GM10266 (cell line): Measurements from ENCODE around the gene ARHGEF19.
A peak's percentile ranks its signal among the peaks of the same experiment; 100 is the strongest.

ENCODE experiments used
- DNase-seq: peaks from one replicate; pipeline ENCODE4 v3.0.0; 2012; ENCODE audit errors: extremely low spot score
- TF ChIP-seq, protein P1 (sequence below): IDR thresholded peaks from 2 replicates; pipeline ENCODE4 v1.5.1; 2012; ENCODE audit warnings: mild to moderate bottlenecking, low read depth; ENCODE audit not compliant: control insufficient read depth, insufficient read depth; ENCODE audit errors: missing control alignments

Gene ARHGEF19

GRCh38 chr1:16206547-16207317 lies 5.7 kb downstream of the ARHGEF19 start:
- peak; percentile 93 for DNase-seq
- TF ChIP-seq, protein P1, sequence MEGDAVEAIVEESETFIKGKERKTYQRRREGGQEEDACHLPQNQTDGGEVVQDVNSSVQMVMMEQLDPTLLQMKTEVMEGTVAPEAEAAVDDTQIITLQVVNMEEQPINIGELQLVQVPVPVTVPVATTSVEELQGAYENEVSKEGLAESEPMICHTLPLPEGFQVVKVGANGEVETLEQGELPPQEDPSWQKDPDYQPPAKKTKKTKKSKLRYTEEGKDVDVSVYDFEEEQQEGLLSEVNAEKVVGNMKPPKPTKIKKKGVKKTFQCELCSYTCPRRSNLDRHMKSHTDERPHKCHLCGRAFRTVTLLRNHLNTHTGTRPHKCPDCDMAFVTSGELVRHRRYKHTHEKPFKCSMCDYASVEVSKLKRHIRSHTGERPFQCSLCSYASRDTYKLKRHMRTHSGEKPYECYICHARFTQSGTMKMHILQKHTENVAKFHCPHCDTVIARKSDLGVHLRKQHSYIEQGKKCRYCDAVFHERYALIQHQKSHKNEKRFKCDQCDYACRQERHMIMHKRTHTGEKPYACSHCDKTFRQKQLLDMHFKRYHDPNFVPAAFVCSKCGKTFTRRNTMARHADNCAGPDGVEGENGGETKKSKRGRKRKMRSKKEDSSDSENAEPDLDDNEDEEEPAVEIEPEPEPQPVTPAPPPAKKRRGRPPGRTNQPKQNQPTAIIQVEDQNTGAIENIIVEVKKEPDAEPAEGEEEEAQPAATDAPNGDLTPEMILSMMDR, result no peak

DNA sequence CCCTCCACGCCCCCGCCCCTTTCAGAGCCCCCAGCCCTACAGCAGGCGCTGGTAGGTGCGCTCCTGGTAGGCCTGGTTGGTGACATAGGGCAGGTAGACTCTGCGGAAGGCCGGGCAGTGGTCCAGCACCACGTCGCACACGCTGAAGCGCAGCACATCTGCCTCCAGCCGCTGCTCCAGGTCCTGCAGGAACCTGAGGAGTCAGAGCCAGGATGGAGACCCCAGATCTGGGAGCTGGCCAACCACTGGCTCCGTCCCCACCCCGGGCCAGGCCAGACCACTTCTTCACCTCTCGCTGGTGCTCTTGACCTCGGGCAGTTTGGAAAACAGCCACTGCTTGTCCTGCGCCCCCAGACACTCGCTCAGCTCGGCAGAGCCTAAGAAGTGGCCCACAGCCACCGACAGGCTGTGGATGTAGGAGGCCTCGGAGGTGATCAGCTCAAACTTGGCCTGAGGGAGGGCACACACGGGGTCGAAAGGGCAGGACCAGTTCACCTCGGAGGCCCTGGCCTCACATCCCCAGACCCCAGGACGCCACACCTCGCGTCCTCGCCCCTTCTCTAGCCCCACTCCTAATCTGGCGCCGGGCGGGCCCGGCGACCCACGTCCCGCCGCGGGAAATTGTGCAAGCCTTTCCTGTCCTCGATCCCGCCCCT lies 6.4 kb downstream of the ARHGEF19 start:
- DNase-seq, result no peak
- TF ChIP-seq, protein P1, result no peak

DNA sequence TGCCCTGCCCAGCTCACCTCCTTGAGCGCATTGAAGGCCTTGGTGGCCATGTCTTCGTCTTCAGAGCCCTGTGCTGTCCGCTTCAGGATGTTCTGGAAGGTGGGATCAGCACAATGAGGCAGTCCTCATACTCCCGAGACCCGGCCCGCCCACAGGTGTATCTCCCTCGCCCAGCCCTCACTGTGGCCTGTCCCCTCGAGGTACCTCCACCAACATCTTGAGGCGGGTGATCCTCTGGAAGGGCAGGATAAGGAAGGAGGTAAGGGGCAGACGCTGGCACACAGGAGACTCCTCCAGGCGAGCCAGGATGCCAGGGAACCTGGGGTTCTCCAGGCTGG lies 7.1 kb downstream of the ARHGEF19 start:
- TF ChIP-seq, protein P1, result no peak
- DNase-seq, result no peak

- peak; percentile 46 for DNase-seq
- TF ChIP-seq, protein P1, result peak; percentile 59
Measured at GRCh38 chr1:16204634-16205333, 7.7 kb downstream of the ARHGEF19 start.

DNA sequence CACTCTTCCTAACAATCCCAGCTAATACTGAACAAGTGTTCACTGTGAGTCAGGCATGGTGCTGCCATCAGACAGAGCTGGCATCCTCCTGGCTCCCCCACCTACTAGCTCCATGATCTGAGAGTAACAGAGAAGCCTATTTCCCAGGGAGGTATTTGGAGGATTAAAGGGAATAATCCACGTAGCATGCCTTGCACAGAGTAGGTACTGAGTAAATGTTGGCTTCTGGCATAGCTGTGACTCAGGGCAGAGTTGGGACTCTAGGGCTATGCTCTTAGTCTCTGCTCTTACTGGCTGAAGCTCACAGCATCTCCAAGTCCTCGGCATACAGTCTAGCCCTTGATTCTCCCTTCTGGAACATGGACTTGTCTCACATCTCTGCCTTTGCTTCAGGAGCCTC lies 8.2 kb downstream of the ARHGEF19 start:
- DNase-seq, result no peak
- TF ChIP-seq, protein P1, result no peak

DNA sequence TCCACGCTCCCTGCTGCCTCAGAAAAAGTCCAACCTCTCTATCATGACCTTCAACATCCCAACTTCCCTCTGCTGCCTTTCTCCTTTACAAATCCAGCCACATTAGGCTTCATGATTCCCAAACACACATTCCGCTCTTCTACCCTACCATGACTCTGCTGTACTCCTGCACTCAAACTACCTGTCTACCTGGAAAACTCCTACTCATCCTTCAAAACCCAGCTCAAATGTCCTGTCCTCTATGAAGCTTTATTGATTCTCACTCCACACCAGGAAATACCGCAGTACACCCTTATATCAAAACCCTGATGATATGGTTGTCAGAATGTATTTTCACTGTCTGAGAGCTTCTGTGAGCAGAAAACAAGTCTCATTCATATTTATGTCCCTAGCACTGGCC lies 8.9 kb downstream of the ARHGEF19 start:
- TF ChIP-seq, protein P1, result no peak
- DNase-seq, result no peak
